DOHH2 (cell line): ENCODE data around the gene AMPD3.

Experiments used
- EZH2phosphoT487 ChIP-seq: fragments of 200-600 bp; sonication (generic); IDR thresholded peaks from 2 replicates; pipeline ENCODE4 v1.6.1; 2017; ENCODE audit warnings: borderline replicate concordance, mild to moderate bottlenecking, antibody characterized with exemption, low read length, moderate library complexity, mixed read lengths
- TF ChIP-seq, protein P1 (sequence below): fragments of 200-600 bp; sonication (generic); IDR thresholded peaks from one replicate; pipeline ENCODE4 v1.5.1; 2014; ENCODE audit warnings: antibody characterized with exemption, mild to moderate bottlenecking, low read depth, low read length; ENCODE audit not compliant: poor library complexity, severe bottlenecking

GRCh38 chr11:10459029-10459970 lies 4.2 kb downstream of the AMPD3 start:
- TF ChIP-seq, protein P1, sequence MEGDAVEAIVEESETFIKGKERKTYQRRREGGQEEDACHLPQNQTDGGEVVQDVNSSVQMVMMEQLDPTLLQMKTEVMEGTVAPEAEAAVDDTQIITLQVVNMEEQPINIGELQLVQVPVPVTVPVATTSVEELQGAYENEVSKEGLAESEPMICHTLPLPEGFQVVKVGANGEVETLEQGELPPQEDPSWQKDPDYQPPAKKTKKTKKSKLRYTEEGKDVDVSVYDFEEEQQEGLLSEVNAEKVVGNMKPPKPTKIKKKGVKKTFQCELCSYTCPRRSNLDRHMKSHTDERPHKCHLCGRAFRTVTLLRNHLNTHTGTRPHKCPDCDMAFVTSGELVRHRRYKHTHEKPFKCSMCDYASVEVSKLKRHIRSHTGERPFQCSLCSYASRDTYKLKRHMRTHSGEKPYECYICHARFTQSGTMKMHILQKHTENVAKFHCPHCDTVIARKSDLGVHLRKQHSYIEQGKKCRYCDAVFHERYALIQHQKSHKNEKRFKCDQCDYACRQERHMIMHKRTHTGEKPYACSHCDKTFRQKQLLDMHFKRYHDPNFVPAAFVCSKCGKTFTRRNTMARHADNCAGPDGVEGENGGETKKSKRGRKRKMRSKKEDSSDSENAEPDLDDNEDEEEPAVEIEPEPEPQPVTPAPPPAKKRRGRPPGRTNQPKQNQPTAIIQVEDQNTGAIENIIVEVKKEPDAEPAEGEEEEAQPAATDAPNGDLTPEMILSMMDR = no peak
- TF ChIP-seq EZH2phosphoT487 = no peak
